Colonic mucosa (tissue), 4 donors: ENCODE measurements around the gene RADIL. TPM values are rescaled to one million over a fixed set of nuclear protein-coding genes. Genes with fewer than 3 reads are reported as not detected.
A peak's percentile ranks its signal among the peaks of the same experiment; 100 is the strongest.

Experiments used
- DNase-seq: peaks from one replicate; pipeline ENCODE4 v3.0.0-alpha.2; 2020
- H3K27ac ChIP-seq: fragments of 200-600 bp; one replicate; pipeline ENCODE4 v1.8.0; 2021
- H3K27me3 ChIP-seq: fragments of 200-600 bp; one replicate; pipeline ENCODE4 v1.8.0; 2021
- H3K36me3 ChIP-seq: fragments of 200-600 bp; one replicate; pipeline ENCODE4 v1.8.0; 2021
- H3K4me1 ChIP-seq: fragments of 200-600 bp; one replicate; pipeline ENCODE4 v1.8.0; 2021; ENCODE audit warnings: mild to moderate bottlenecking
- H3K4me3 ChIP-seq: fragments of 200-600 bp; one replicate; pipeline ENCODE4 v1.8.0; 2021
- H3K9ac ChIP-seq, 2 donors: one replicate each; pipeline ENCODE4 v1.7.0; 2013; ENCODE audit warnings: control low read depth in 2 of 2, low read depth in 2 of 2, low read length in 2 of 2
- H3K9me3 ChIP-seq: fragments of 200-600 bp; one replicate; pipeline ENCODE4 v1.8.0; 2021
- CTCF ChIP-seq: fragments of 200-600 bp; IDR thresholded peaks from one replicate; pipeline ENCODE4 v1.8.0; 2022; ENCODE audit warnings: antibody characterized with exemption, mild to moderate bottlenecking
- intact Hi-C: fragments of 100-400 bp; cut with DNase I; formaldehyde crosslinking; loops from one replicate; pipeline ENCODE4 v1.14.1; 2022
- total RNA-seq, 2 donors: library from RNA; stranded (reverse); fragmentation: NEBNext Ultra II Directional in 1 of 2; extraction: Animal tissue kit (Norgen Biotek cat#: 25700) in 1 of 2; gene quantifications; one replicate each; pipeline ENCODE4 v1.2.1, GENCODE V29; 2021
- donor health status: healthy.
- donor health status: DM: no; HTN: no; CAD: no.
- donor health status: DM: no; HTN: no; CAD: no.

Gene RADIL
- total RNA-seq, 2 donors from 2014 or later, result 0.54 to 1.9 TPM

GRCh38 chr7:4779118-4779517, 104.4 kb downstream of the RADIL start:
- H3K9ac ChIP-seq, result no peak overlapping the region
- no peak overlapping the region for H3K27ac ChIP-seq
- DNase-seq, result no peak
- intact Hi-C loops, result no loop called here
- no peaks in the 10 kb centered on the region for H3K9me3 ChIP-seq
- TF ChIP-seq CTCF, result no peak
- H3K27me3 ChIP-seq, result no peaks in the 10 kb centered on the region
- H3K36me3 ChIP-seq, result no peaks in the 10 kb centered on the region
- H3K4me3 ChIP-seq, result no peak overlapping the region
- H3K4me1 ChIP-seq, result peaks cover 12% of the 10 kb centered on the region

- H3K27ac ChIP-seq, result peak overlapping the region; percentile 98
- H3K4me1 ChIP-seq, result peaks cover 12% of the 10 kb centered on the region
- H3K36me3 ChIP-seq, result no peaks in the 10 kb centered on the region
- H3K27me3 ChIP-seq, result no peaks in the 10 kb centered on the region
- peak overlapping the region; percentile 95 for H3K4me3 ChIP-seq
- intact Hi-C loops, result no loop called here
- no peak for TF ChIP-seq CTCF
- no peaks in the 10 kb centered on the region for H3K9me3 ChIP-seq
- DNase-seq, result no peak
- peak overlapping the region; percentile 90 to 99 for H3K9ac ChIP-seq
Measured at GRCh38 chr7:4775848-4776623, 107.5 kb downstream of the RADIL start.

- Histone ChIP-seq H3K9me3 (no peaks in the 10 kb centered on the region), H3K9ac (peak within 1 kb of the TSS; percentile 90 to 99), H3K4me3 (peak within 1 kb of the TSS; percentile 95), H3K36me3 (no peaks in the 10 kb centered on the region), H3K27me3 (no peaks in the 10 kb centered on the region), H3K27ac (peak within 1 kb of the TSS; percentile 98), H3K4me1 (peaks cover 12% of the 10 kb centered on the region)
- TF ChIP-seq CTCF, result no peak
- intact Hi-C loops, result no loop called here
- peak; percentile 96 for DNase-seq
Measured at GRCh38 chr7:4775250-4775847, 108.2 kb downstream of the RADIL start, which contains the start of gene AP5Z1. Gene AP5Z1, plus strand, starts transcription at chr7:4775623. Its CDS starts 93 bp downstream, at chr7:4775716.

- H3K9me3 ChIP-seq, result no peaks in the 10 kb centered on the region
- peaks cover 12% of the 10 kb centered on the region for H3K4me1 ChIP-seq
- no peaks in the 10 kb centered on the region for H3K36me3 ChIP-seq
- H3K27ac ChIP-seq, result peak overlapping the region; percentile 98
- peak overlapping the region; percentile 95 for H3K4me3 ChIP-seq
- H3K9ac ChIP-seq, result peak overlapping the region; percentile 90 to 99
- peak; percentile 41 for DNase-seq
- H3K27me3 ChIP-seq, result no peaks in the 10 kb centered on the region
- no peak for TF ChIP-seq CTCF
- intact Hi-C loops, result no loop called here
Measured at GRCh38 chr7:4774658-4775249, 108.8 kb downstream of the RADIL start.

GRCh38 chr7:4774007-4774406, 109.5 kb downstream of the RADIL start:
- no peak for TF ChIP-seq CTCF
- no peaks in the 10 kb centered on the region for H3K36me3 ChIP-seq
- no peak overlapping the region for H3K27ac ChIP-seq
- no peak for DNase-seq
- no peaks in the 10 kb centered on the region for H3K27me3 ChIP-seq
- no peaks in the 10 kb centered on the region for H3K9me3 ChIP-seq
- H3K4me1 ChIP-seq, result peaks cover 12% of the 10 kb centered on the region
- H3K9ac ChIP-seq, result peak overlapping the region; percentile 47 to 99
- H3K4me3 ChIP-seq, result no peak overlapping the region
- intact Hi-C loops, result no loop called here
